ENCODE data around the gene SDSL. TPM values are rescaled to one million over a fixed set of nuclear protein-coding genes. Genes with fewer than 3 reads are reported as not detected.

Gene SDSL
- total RNA-seq, 2 experiments from 2014 or later: not detected

DNA sequence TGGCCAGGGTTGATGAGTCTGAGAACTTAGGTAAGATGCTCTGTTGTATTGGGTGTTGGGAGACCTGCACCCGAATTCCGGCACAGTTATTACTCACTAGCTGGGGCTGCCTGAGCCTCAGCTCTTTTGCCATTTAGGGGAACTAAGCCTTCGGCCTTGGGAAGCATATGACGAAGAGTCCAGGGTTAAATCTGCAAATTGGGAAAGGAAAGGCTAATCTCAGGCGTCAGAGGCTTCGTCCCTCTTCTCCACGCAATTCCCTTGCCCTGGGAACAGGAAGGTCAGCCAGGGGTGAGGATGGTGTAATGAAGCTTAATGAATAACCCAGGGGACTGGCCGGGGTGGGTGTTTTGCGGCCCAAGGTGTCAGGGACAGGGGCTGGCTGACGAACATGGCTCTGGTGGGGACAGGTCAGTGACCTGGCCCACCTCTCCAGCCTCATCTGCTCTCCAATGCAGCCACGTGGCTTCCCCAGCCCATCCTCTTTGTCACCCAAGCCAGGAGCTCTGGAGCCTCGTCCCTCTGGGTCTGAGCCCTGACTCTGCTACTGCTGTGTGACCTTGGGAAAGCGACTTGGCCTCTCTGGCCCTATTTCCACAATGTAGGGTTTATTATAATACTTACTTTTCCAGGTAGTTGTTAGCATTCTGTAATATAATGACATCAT is 3.8 kb upstream of the SDSL start:
- H2AFZ ChIP-seq (ENCODE audit: low read length): no peak overlapping the region
- H3K79me2 ChIP-seq (ENCODE audit: insufficient read depth, low read depth, low read length): no peaks in the 10 kb centered on the region
- POLR2A ChIA-PET: interaction anchor here (0.6 kb wide), 1 partner anchor 22 kb away, joined by 3 read pairs; no protein-coding TSS in a partner anchor
- no peak for TF ChIP-seq EZH2phosphoT487 (IDR thresholded peaks at IDR 0.05; ENCODE audit: borderline replicate concordance, low read depth, low read length)
- TF ChIP-seq, protein P1, sequence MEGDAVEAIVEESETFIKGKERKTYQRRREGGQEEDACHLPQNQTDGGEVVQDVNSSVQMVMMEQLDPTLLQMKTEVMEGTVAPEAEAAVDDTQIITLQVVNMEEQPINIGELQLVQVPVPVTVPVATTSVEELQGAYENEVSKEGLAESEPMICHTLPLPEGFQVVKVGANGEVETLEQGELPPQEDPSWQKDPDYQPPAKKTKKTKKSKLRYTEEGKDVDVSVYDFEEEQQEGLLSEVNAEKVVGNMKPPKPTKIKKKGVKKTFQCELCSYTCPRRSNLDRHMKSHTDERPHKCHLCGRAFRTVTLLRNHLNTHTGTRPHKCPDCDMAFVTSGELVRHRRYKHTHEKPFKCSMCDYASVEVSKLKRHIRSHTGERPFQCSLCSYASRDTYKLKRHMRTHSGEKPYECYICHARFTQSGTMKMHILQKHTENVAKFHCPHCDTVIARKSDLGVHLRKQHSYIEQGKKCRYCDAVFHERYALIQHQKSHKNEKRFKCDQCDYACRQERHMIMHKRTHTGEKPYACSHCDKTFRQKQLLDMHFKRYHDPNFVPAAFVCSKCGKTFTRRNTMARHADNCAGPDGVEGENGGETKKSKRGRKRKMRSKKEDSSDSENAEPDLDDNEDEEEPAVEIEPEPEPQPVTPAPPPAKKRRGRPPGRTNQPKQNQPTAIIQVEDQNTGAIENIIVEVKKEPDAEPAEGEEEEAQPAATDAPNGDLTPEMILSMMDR (conservative IDR thresholded peaks at IDR 0.05; ENCODE audit: low read length): no peak
- no peaks in the 10 kb centered on the region for H3K9me3 ChIP-seq (ENCODE audit: low read length)
- intact Hi-C loops (cut with micrococcal nuclease; ENCODE audit: unreplicated experiment): no loop called here
- H4K20me1 ChIP-seq (ENCODE audit: insufficient read depth, low read length): no peaks in the 10 kb centered on the region
- H3K4me1 ChIP-seq (ENCODE audit: insufficient read depth, low read length, poor library complexity, severe bottlenecking): peaks cover 26% of the 10 kb centered on the region
- no peak overlapping the region for H3K27ac ChIP-seq (ENCODE audit: low read depth, low read length, poor library complexity, severe bottlenecking)
- CTCF ChIA-PET (ENCODE audit: unreplicated experiment): no interaction called here
- BruUV-seq (replicated peaks): no TSS peak
- H3K9me2 ChIP-seq (ENCODE audit: insufficient read depth, low read length): no peaks in the 10 kb centered on the region
- no peak for DNase-seq (ENCODE audit: low spot score)
- H3K4me3 ChIP-seq (ENCODE audit: low read depth, low read length, poor library complexity, severe bottlenecking): no peak overlapping the region
- H3K4me2 ChIP-seq (ENCODE audit: low read length): no peak overlapping the region
- H3K36me3 ChIP-seq (ENCODE audit: insufficient read depth, low read length): no peaks in the 10 kb centered on the region

DNA sequence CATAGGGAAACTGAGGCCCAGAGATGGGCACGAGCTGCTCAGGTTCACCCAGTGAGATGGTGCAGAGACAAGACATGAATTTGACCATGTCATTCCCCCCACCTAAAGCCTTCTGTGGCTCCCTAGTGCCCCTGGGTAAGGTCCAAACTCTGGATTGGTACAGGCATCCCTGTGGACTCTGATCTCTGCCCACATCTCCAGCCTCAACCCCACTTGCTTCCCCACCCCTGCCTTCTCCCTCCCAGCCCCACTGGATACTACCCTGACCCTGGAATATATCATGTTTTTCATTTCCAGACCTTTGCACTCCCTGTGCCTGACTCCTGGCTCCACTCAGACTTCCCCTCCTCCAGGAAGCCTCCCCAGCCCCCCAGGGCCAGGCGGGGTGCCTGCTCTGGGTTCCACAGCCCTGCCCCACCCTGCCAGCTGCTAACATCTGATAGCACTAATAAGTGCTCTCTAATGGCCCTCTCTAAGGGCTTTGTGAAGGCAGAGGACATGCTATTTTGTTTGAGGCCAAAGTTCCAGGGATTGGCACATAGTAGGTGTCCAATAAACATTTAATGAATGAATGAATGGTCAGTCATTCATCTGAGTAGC is 1.1 kb upstream of the SDSL start:
- no peak overlapping the region; the same call in 1 of the 2 replicates for H3K4me2 ChIP-seq (ENCODE audit: low read length)
- intact Hi-C loops (cut with micrococcal nuclease; ENCODE audit: unreplicated experiment): loop anchor here (5.0 kb wide), 1 partner anchor 224 kb away; no protein-coding TSS in a partner anchor
- no peak overlapping the region; the same call in 1 of the 2 replicates for H2AFZ ChIP-seq (ENCODE audit: low read length)

More for the DNA sequence above, 1.1 kb upstream of the SDSL start:
- Histone ChIP-seq H3K4me1 (ENCODE audit: insufficient read depth, low read length, poor library complexity, severe bottlenecking) (peaks cover 31% of the 10 kb centered on the region), H3K27ac (ENCODE audit: low read depth, low read length, poor library complexity, severe bottlenecking) (no peak overlapping the region), H3K4me3 (ENCODE audit: low read depth, low read length, poor library complexity, severe bottlenecking) (no peak overlapping the region), H3K36me3 (ENCODE audit: insufficient read depth, low read length) (no peaks in the 10 kb centered on the region), H4K20me1 (ENCODE audit: insufficient read depth, low read length) (no peaks in the 10 kb centered on the region), H3K9me2 (ENCODE audit: insufficient read depth, low read length) (no peaks in the 10 kb centered on the region), H3K9me3 (ENCODE audit: low read length) (no peaks in the 10 kb centered on the region), H3K79me2 (ENCODE audit: insufficient read depth, low read depth, low read length) (no peaks in the 10 kb centered on the region)
- DNase-seq (ENCODE audit: low spot score): no peak
- ChIA-PET POLR2A (interaction anchor here (0.6 kb wide), 1 partner anchor 14 kb away, joined by 3 read pairs; no protein-coding TSS in a partner anchor), CTCF (ENCODE audit: unreplicated experiment) (interaction anchor here (0.9 kb wide), 1 partner anchor 35 kb away, joined by 3 read pairs; no protein-coding TSS in a partner anchor)
- no peak for TF ChIP-seq EZH2phosphoT487 (IDR thresholded peaks at IDR 0.05; ENCODE audit: borderline replicate concordance, low read depth, low read length)
- TF ChIP-seq, protein P1 (conservative IDR thresholded peaks at IDR 0.05; ENCODE audit: low read length): no peak
- BruUV-seq (replicated peaks): no TSS peak
